ENCODE measurements around the gene PDE4A. TPM values are rescaled to one million over a fixed set of nuclear protein-coding genes. Genes with fewer than 3 reads are reported as not detected.
"Not testable (repeated sequence)": the region's sequence is repeated elsewhere in the genome, so short reads cannot be mapped to it uniquely, and the experiment has no call there.

The PDE4A gene
- polyA plus RNA-seq, 2 of the 4 experiments (the other 2 are of a cell fraction): 1.2 to 3.7 TPM

GRCh38 chr19:10408511-10409283, 11.6 kb upstream of the PDE4A start:
- H3K9me3 ChIP-seq: no peaks in the 10 kb centered on the region
- no peak for TF ChIP-seq HMGXB4 (CRISPR knock-in tag; IDR thresholded peaks at IDR 0.05; ENCODE audit: borderline replicate concordance)
- TF ChIP-seq ELK1 (IDR thresholded peaks at IDR 0.05; ENCODE audit: low read depth, low read length): no peak
- TF ChIP-seq CTCF (IDR thresholded peaks at IDR 0.05): no peak
- TF ChIP-seq CBX8 (IDR thresholded peaks at IDR 0.05): no peak
- no peak for TF ChIP-seq ZNF302 (CRISPR knock-in tag; IDR thresholded peaks at IDR 0.05)
- no peak for TF ChIP-seq TFCP2L1 (CRISPR knock-in tag; IDR thresholded peaks at IDR 0.05)
- TF ChIP-seq ESRRA (IDR thresholded peaks at IDR 0.05; ENCODE audit: borderline replicate concordance, low read length): no peak
- H3K27ac ChIP-seq: no peak overlapping the region
- ChIA-PET POLR2A (interaction anchor here (0.5 kb wide), 1 partner anchor 374 kb away, joined by 3 read pairs; no protein-coding TSS in a partner anchor), CTCF (interaction anchor here (0.8 to 11.6 kb wide), 7 partner anchors 7 to 75 kb away, joined by 3 to 172 read pairs (median 6); partner anchors contain the start of gene PDE4A)
- no peak overlapping the region for H3K4me2 ChIP-seq
- H3K4me3 ChIP-seq: no peak overlapping the region
- WGBS (ENCODE audit: missing lambda C conversion rate): 73% methylated on average over 14 of the region's 18 CpGs
- DNase-seq (ENCODE audit: low read depth in 1 of 2, low spot score in 1 of 2) (no peak), ATAC-seq (no peak), FAIRE-seq (no peak)
- H3K4me1 ChIP-seq: peaks cover 5% of the 10 kb centered on the region; the same call in 2 of the 3 replicates

- POLR2A ChIA-PET; DNase-seq (ENCODE audit: low read depth in 1 of 2, low spot score in 1 of 2); H3K4me3 ChIP-seq; ATAC-seq; H3K4me2 ChIP-seq; H3K9me3 ChIP-seq; FAIRE-seq; H3K27ac ChIP-seq; H3K4me1 ChIP-seq: not testable (repeated sequence)
- CTCF ChIA-PET: interaction anchor here (0.6 to 3.5 kb wide), 3 partner anchors 10 to 442 kb away, joined by 3 to 14 read pairs (median 7); partner anchors contain the start of gene PDE4A
- 47% methylated on average over 5 of the region's 5 CpGs for WGBS (ENCODE audit: missing lambda C conversion rate)
Measured at GRCh38 chr19:10411224-10411623, 9.1 kb upstream of the PDE4A start.

GRCh38 chr19:10412257-10412977, 7.9 kb upstream of the PDE4A start:
- WGBS (ENCODE audit: missing lambda C conversion rate): 76% methylated on average over 13 of the region's 13 CpGs
- Histone ChIP-seq H3K4me1 (peaks cover 6% of the 10 kb centered on the region; the same call in 2 of the 3 replicates), H3K4me2 (no peak overlapping the region), H3K4me3 (no peak overlapping the region), H3K27ac (no peak overlapping the region), H3K9me3 (0 out of 3 replicates have a peak, but pooled peaks cover 4% of the 10 kb centered on the region)
- FAIRE-seq: no peak
- no peak for ATAC-seq
- ChIA-PET POLR2A (interaction anchor here (0.6 kb wide), 1 partner anchor 84 kb away, joined by 4 read pairs; no protein-coding TSS in a partner anchor), CTCF (interaction anchor here (0.6 to 7.1 kb wide), 8 partner anchors 8 to 354 kb away, joined by 3 to 172 read pairs (median 4); partner anchors contain the start of genes CDC37 and PDE4A)
- TF ChIP-seq CHD2 (IDR thresholded peaks at IDR 0.05; ENCODE audit: low read length, partially characterized antibody): no peak
- TF ChIP-seq EHF (CRISPR knock-in tag; IDR thresholded peaks at IDR 0.05): no peak
- TF ChIP-seq ESRRA (IDR thresholded peaks at IDR 0.05; ENCODE audit: borderline replicate concordance, low read length): no peak
- no peak for TF ChIP-seq JUNB (IDR thresholded peaks at IDR 0.05)
- TF ChIP-seq CEBPB (IDR thresholded peaks at IDR 0.05): no peak
- TF ChIP-seq BCL3 (IDR thresholded peaks at IDR 0.05): no peak
- no peak for TF ChIP-seq POLR2A (IDR thresholded peaks at IDR 0.05; ENCODE audit: low read length)
- TF ChIP-seq GATA3 (IDR thresholded peaks at IDR 0.05; ENCODE audit: borderline replicate concordance): no peak
- TF ChIP-seq RAD21 (conservative IDR thresholded peaks at IDR 0.05 in 1 of 2, IDR thresholded peaks at IDR 0.05 in 1 of 2): no peak
- no peak for TF ChIP-seq BHLHE40 (IDR thresholded peaks at IDR 0.05; ENCODE audit: low read depth, low read length)
- no peak for DNase-seq (ENCODE audit: low read depth in 1 of 2, low spot score in 1 of 2)

Data from A549 (cell line).